HEK293 (cell line): ENCODE results near the gene SLC9C2.

ENCODE experiments used
- ZNF274 ChIP-seq, 2 experiments: fragments of 200-500 bp in 1 of 2; fragments of 450-650 bp in 1 of 2; sonication (Bioruptor generic) in 1 of 2; formaldehyde crosslinking in 1 of 2; IDR thresholded peaks; 2 replicates each; pipeline versions ENCODE4 v1.5.1 to v1.6.1; 2014 to 2016; ENCODE audit warnings: borderline replicate concordance in 1 of 2, inconsistent platforms in 1 of 2, low read length in 1 of 2, missing biosample characterization in 1 of 2, missing genetic modification characterization in 1 of 2
- ZNF473 ChIP-seq: fragments of 450-650 bp; formaldehyde crosslinking; IDR thresholded peaks from 2 replicates; pipeline ENCODE4 v1.5.1; 2017; ENCODE audit warnings: missing biosample characterization, missing genetic modification characterization
- ZNF747 ChIP-seq: fragments of 450-650 bp; formaldehyde crosslinking; IDR thresholded peaks from 2 replicates; pipeline ENCODE4 v1.5.1; 2016; ENCODE audit warnings: missing biosample characterization, missing genetic modification characterization
- ZNF792 ChIP-seq: fragments of 450-650 bp; formaldehyde crosslinking; IDR thresholded peaks from 2 replicates; pipeline ENCODE4 v1.5.1; 2016; ENCODE audit warnings: missing biosample characterization, missing genetic modification characterization
- TF ChIP-seq, protein P1 (sequence below): fragments of 450-650 bp; formaldehyde crosslinking; IDR thresholded peaks from 2 replicates; pipeline ENCODE4 v1.5.1; 2016; ENCODE audit warnings: missing biosample characterization, missing genetic modification characterization
- TF ChIP-seq, protein P2 (sequence below): fragments of 450-650 bp; formaldehyde crosslinking; IDR thresholded peaks from 2 replicates; pipeline ENCODE4 v1.5.1; 2017; ENCODE audit warnings: missing biosample characterization, mild to moderate bottlenecking, missing genetic modification characterization, moderate library complexity
- TF ChIP-seq, protein P3 (sequence below): fragments of 450-650 bp; formaldehyde crosslinking; IDR thresholded peaks from 2 replicates; pipeline ENCODE4 v1.5.1; 2016; ENCODE audit warnings: missing biosample characterization, missing genetic modification characterization

DNA sequence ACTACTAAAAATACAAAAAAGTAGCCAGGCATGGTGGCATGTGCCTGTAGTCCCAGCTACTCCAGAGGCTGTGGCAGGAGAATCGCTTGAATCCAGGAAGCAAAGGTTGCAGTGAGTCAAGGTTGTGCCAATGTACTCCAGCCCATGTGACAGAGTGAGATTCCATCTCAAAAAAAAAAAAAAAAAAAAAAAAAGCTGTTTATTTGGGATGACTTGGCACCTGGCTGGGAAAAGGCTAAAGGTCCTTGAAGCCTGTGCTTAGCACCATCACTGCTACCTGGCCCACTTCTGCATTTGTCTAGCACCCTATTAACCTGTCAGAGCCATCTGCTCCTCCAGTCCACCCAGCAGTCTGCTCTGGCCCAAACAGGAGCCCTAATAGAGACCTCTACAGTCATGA, 100.8 kb downstream of the SLC9C2 start:
- no peak for TF ChIP-seq ZNF792
- TF ChIP-seq, protein P1, sequence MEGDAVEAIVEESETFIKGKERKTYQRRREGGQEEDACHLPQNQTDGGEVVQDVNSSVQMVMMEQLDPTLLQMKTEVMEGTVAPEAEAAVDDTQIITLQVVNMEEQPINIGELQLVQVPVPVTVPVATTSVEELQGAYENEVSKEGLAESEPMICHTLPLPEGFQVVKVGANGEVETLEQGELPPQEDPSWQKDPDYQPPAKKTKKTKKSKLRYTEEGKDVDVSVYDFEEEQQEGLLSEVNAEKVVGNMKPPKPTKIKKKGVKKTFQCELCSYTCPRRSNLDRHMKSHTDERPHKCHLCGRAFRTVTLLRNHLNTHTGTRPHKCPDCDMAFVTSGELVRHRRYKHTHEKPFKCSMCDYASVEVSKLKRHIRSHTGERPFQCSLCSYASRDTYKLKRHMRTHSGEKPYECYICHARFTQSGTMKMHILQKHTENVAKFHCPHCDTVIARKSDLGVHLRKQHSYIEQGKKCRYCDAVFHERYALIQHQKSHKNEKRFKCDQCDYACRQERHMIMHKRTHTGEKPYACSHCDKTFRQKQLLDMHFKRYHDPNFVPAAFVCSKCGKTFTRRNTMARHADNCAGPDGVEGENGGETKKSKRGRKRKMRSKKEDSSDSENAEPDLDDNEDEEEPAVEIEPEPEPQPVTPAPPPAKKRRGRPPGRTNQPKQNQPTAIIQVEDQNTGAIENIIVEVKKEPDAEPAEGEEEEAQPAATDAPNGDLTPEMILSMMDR (tag by site-specific recombination), result no peak
- TF ChIP-seq, protein P2, sequence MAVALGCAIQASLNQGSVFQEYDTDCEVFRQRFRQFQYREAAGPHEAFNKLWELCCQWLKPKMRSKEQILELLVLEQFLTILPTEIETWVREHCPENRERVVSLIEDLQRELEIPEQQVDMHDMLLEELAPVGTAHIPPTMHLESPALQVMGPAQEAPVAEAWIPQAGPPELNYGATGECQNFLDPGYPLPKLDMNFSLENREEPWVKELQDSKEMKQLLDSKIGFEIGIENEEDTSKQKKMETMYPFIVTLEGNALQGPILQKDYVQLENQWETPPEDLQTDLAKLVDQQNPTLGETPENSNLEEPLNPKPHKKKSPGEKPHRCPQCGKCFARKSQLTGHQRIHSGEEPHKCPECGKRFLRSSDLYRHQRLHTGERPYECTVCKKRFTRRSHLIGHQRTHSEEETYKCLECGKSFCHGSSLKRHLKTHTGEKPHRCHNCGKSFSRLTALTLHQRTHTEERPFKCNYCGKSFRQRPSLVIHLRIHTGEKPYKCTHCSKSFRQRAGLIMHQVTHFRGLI (tag by site-specific recombination), result no peak
- no peak for TF ChIP-seq ZNF473
- TF ChIP-seq, protein P3, sequence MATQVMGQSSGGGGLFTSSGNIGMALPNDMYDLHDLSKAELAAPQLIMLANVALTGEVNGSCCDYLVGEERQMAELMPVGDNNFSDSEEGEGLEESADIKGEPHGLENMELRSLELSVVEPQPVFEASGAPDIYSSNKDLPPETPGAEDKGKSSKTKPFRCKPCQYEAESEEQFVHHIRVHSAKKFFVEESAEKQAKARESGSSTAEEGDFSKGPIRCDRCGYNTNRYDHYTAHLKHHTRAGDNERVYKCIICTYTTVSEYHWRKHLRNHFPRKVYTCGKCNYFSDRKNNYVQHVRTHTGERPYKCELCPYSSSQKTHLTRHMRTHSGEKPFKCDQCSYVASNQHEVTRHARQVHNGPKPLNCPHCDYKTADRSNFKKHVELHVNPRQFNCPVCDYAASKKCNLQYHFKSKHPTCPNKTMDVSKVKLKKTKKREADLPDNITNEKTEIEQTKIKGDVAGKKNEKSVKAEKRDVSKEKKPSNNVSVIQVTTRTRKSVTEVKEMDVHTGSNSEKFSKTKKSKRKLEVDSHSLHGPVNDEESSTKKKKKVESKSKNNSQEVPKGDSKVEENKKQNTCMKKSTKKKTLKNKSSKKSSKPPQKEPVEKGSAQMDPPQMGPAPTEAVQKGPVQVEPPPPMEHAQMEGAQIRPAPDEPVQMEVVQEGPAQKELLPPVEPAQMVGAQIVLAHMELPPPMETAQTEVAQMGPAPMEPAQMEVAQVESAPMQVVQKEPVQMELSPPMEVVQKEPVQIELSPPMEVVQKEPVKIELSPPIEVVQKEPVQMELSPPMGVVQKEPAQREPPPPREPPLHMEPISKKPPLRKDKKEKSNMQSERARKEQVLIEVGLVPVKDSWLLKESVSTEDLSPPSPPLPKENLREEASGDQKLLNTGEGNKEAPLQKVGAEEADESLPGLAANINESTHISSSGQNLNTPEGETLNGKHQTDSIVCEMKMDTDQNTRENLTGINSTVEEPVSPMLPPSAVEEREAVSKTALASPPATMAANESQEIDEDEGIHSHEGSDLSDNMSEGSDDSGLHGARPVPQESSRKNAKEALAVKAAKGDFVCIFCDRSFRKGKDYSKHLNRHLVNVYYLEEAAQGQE (tag by site-specific recombination), result no peak
- no peak for TF ChIP-seq ZNF274 (IDR thresholded peaks at IDR 0.05; ENCODE audit: low read length)
- TF ChIP-seq ZNF274 (tag by site-specific recombination; IDR thresholded peaks at IDR 0.05; ENCODE audit: borderline replicate concordance), result no peak
- no peak for TF ChIP-seq ZNF747
